Activated naive CD4-positive, alpha-beta T cell treated with anti-CD3 and anti-CD28 coated beads for 36 hours (primary cell): ENCODE measurements around the gene SORBS1. TPM values are rescaled to one million over a fixed set of nuclear protein-coding genes. Genes with fewer than 3 reads are reported as not detected.

Source experiments
- CTCF ChIA-PET: fragments of 350-600 bp; sonication (Branson Sonifier 250); formaldehyde crosslinking; loops from one replicate; lab custom pipeline; 2021; ENCODE audit warnings: antibody characterized with exemption; lab: Charles Lee
- DNase-seq: peaks from one replicate; pipeline ENCODE4 v3.0.0-alpha.2; 2020
- H3K27ac Mint-ChIP-seq: one replicate; pipeline ENCODE4 v1.8.0; 2021; ENCODE audit warnings: mild to moderate bottlenecking, mixed read lengths
- H3K27me3 Mint-ChIP-seq: one replicate; pipeline ENCODE4 v1.8.0; 2021; ENCODE audit warnings: low read depth, mixed read lengths
- H3K36me3 Mint-ChIP-seq: one replicate; pipeline ENCODE4 v1.8.0; 2021; ENCODE audit warnings: low read depth, mixed read lengths
- H3K4me1 Mint-ChIP-seq: one replicate; pipeline ENCODE4 v1.8.0; 2021; ENCODE audit warnings: low read depth, mixed read lengths
- H3K4me3 Mint-ChIP-seq: one replicate; pipeline ENCODE4 v1.8.0; 2021; ENCODE audit warnings: mild to moderate bottlenecking, moderate library complexity, mixed read lengths
- H3K9me3 Mint-ChIP-seq: one replicate; pipeline ENCODE4 v1.8.0; 2021; ENCODE audit warnings: mixed read lengths
- intact Hi-C: fragments of 100-400 bp; cut with micrococcal nuclease; formaldehyde crosslinking; loops from one replicate; pipeline ENCODE4 v1.15.1; 2023
- total RNA-seq, 2 experiments: library from RNA; stranded (reverse); gene quantifications; one replicate each; pipeline ENCODE4 v1.2.3, GENCODE V29; 2021

Gene SORBS1
- total RNA-seq, 2 experiments from 2014 or later, result 0.77 to 0.93 TPM

DNA sequence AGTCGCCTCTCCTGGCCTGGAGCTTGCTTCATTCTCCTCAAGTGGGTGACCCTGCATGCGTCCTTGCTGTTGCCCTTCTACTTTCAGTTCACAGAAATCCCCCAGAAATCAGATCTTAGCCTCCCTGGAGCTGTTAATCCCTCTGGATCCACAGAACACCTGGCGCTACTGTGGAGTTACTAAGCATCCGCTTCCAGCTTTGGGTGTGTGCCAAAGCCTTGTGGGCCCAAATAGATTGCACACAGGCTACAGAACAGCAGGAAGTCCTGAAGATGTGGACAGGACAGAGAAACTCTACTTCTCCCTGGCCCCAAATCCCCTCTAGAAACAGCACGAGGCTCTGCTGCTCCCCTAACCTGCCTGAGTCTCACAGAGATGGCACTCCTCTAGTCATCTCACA is 233.8 kb downstream of the SORBS1 start:
- CTCF ChIA-PET, result no interaction called here
- no peaks in the 10 kb centered on the region for H3K36me3 Mint-ChIP-seq

DNA sequence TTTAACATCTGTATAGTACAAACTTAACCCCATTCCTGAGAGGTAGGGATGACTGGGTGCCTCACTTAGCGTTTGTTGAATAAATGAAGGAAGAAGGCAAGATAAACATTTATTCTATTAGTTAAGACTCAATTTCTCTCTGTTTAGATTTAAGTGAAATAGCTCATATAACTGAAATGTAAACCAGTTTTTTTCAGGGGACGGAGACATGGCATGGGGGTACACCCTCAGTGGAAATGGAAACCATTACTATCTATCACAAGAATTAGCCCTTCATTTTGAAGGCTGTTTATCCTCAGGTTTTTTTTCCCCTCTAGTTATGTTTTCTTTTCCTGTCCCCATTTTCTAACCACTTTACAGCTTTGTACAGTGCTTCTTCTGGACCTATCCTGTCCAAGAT is 234.8 kb downstream of the SORBS1 start:
- CTCF ChIA-PET, result no interaction called here
- H3K36me3 Mint-ChIP-seq, result no peaks in the 10 kb centered on the region
- H3K4me3 Mint-ChIP-seq, result no peak overlapping the region

More for the DNA sequence above, 233.8 kb downstream of the SORBS1 start:
- DNase-seq, result no peak
- no peaks in the 10 kb centered on the region for H3K9me3 Mint-ChIP-seq
- H3K4me1 Mint-ChIP-seq, result no peaks in the 10 kb centered on the region
- intact Hi-C loops, result no loop called here
- no peak overlapping the region for H3K4me3 Mint-ChIP-seq
- H3K27me3 Mint-ChIP-seq, result no peaks in the 10 kb centered on the region
- H3K27ac Mint-ChIP-seq, result no peak overlapping the region

DNA sequence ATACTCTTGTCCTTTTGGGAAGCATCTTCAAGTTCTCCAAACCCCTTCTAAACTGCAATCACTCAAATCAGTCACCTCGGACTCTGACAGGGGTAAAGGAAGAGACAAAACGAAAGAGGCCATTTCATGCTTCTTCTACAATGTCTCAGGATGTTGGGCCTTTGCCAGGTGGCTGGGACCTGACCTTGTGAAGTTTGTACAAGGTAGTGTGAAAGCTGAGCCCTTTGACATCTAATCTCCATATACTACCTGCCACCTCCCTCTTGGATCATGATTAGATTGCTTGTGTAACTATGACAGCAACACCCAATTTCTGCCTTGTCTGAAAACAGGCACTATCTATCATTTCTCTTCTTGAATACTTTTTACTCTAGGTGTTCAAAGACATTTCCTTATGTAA is 235.3 kb downstream of the SORBS1 start:
- CTCF ChIA-PET, result no interaction called here
- intact Hi-C loops, result no loop called here
- no peaks in the 10 kb centered on the region for H3K27me3 Mint-ChIP-seq
- no peak overlapping the region for H3K27ac Mint-ChIP-seq
- no peaks in the 10 kb centered on the region for H3K9me3 Mint-ChIP-seq
- no peak overlapping the region for H3K4me3 Mint-ChIP-seq
- H3K36me3 Mint-ChIP-seq, result no peaks in the 10 kb centered on the region
- DNase-seq, result no peak
- no peaks in the 10 kb centered on the region for H3K4me1 Mint-ChIP-seq

More for the DNA sequence above, 234.8 kb downstream of the SORBS1 start:
- H3K4me1 Mint-ChIP-seq, result no peaks in the 10 kb centered on the region
- intact Hi-C loops, result no loop called here
- no peak overlapping the region for H3K27ac Mint-ChIP-seq
- DNase-seq, result no peak
- H3K9me3 Mint-ChIP-seq, result no peaks in the 10 kb centered on the region
- no peaks in the 10 kb centered on the region for H3K27me3 Mint-ChIP-seq

DNA sequence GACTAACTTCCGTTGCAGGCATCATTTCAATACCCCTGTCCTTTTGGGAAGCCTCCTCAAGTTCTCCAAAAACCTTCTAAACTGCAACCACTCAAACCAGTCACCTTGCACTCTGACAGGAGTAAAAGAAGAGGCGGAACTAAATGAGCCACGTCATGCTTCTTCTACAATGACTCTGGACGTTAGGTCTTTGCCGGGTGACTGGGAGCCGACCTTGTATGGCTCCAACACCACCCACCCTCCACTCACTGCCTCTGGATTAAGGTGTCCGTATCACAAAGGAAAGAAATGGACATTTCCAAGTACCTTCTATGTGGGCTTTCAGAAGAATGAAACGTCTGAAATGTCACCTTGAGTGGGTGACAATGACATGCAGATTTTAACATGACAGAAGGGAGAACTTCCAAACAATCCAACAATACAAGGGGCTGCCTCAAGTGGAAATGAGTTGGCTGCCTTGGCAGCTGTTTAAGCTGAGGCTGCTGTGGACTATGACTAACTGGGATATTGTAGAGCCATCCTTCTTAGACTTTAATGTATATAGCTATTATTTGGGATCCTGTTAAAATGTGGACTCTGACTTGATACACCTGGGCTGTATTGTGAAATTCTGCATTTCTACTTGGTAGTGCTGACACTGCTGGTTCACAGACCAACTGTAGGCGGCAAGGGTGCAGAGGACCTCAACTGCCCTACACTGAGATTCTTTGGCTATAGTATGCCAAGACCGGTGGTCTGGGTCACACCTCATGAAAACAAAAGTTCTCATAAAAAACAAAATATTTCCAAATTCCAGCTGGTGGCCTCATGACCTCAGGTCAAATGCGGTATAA is 236.5 kb downstream of the SORBS1 start:
- Mint-ChIP-seq H3K36me3 (no peaks in the 10 kb centered on the region), H3K4me3 (no peak overlapping the region), H3K9me3 (no peaks in the 10 kb centered on the region), H3K27me3 (peaks cover 2% of the 10 kb centered on the region), H3K27ac (no peak overlapping the region), H3K4me1 (no peaks in the 10 kb centered on the region)
- intact Hi-C loops, result no loop called here
- no peak for DNase-seq
- CTCF ChIA-PET, result no interaction called here

DNA sequence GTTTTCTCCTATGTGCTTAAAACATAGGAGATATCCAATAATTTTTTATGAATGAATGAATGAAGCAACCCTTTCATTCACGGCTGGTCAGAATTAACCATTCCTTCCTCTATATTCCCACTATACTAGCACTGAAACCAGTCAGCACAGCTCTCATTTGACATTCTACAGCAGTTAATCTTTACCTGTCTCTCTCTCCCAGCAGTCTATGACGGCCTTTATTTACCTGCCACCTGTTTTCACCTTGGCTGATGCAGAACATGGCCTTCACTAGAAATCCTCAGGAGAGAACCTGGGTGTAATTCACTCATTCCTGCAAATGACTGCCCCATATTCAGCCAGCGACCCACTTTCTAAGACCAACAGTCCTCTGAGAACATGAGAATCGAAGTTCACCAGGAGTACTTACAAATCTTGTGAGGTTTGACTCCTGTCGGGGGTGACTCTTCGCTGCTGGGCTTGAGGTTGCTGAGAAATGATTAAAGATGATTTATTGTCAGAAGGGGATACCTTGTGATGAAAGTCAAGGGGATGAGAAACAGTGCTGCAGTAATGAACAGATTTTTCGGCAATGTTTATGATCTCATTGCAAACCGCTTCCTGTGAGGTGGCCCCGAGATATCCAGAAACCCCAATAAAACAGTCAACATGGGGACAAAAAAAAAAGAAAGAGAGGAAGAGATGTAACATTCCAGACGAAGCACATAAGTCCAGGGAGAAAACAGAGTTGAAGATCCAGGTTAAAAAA is 239.4 kb downstream of the SORBS1 start:
- Mint-ChIP-seq H3K9me3 (no peaks in the 10 kb centered on the region), H3K4me1 (no peaks in the 10 kb centered on the region), H3K4me3 (no peak overlapping the region), H3K36me3 (no peaks in the 10 kb centered on the region), H3K27ac (no peak overlapping the region), H3K27me3 (peaks cover 2% of the 10 kb centered on the region)
- no peak for DNase-seq
- CTCF ChIA-PET, result no interaction called here
- intact Hi-C loops, result no loop called here

DNA sequence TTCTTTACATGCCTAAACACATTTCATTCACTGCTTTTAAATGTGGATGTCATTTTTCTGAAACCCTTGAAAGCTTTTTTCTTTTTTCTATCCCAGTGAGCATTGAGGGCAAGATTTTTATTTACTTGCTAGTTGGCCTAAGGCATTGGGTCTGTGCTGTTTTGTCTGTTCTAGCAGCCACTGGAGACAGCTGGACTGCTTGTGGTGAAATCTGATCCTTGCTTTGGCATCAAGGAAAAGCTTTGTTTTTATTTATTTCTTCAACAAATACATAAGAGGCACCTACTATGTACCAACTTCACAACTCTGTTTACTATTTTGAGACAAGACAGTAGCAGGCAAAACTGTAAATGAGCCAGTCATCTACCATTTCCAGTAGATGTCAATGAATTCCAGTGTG is 241.9 kb downstream of the SORBS1 start:
- Mint-ChIP-seq H3K36me3 (no peaks in the 10 kb centered on the region), H3K9me3 (no peaks in the 10 kb centered on the region), H3K4me1 (no peaks in the 10 kb centered on the region), H3K27ac (no peak overlapping the region), H3K27me3 (peaks cover 2% of the 10 kb centered on the region), H3K4me3 (no peak overlapping the region)
- intact Hi-C loops, result no loop called here
- CTCF ChIA-PET, result no interaction called here
- no peak for DNase-seq

DNA sequence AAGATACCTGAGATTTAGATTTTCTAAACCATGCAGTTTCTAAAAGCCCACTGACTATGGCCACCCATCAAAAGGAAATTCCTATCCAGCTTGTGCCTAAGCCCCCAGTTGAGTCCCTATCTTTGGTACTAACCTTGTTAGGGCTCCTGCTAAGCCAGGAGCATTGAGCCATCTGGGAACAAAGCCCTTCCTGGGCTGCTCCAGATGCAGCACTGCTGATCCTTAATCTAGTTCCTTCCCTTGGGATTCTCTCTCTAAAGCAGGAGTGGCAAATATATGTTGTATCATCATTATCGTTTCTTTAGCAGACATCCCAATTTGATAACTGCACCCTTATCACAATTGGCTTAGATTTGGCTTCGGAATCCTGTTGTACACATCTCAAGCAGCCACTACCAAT is 245.7 kb downstream of the SORBS1 start:
- DNase-seq, result no peak
- Mint-ChIP-seq H3K27ac (no peak overlapping the region), H3K4me3 (no peak overlapping the region), H3K36me3 (no peaks in the 10 kb centered on the region), H3K27me3 (no peaks in the 10 kb centered on the region), H3K4me1 (no peaks in the 10 kb centered on the region), H3K9me3 (no peaks in the 10 kb centered on the region)
- intact Hi-C loops, result no loop called here
- CTCF ChIA-PET, result no interaction called here

DNA sequence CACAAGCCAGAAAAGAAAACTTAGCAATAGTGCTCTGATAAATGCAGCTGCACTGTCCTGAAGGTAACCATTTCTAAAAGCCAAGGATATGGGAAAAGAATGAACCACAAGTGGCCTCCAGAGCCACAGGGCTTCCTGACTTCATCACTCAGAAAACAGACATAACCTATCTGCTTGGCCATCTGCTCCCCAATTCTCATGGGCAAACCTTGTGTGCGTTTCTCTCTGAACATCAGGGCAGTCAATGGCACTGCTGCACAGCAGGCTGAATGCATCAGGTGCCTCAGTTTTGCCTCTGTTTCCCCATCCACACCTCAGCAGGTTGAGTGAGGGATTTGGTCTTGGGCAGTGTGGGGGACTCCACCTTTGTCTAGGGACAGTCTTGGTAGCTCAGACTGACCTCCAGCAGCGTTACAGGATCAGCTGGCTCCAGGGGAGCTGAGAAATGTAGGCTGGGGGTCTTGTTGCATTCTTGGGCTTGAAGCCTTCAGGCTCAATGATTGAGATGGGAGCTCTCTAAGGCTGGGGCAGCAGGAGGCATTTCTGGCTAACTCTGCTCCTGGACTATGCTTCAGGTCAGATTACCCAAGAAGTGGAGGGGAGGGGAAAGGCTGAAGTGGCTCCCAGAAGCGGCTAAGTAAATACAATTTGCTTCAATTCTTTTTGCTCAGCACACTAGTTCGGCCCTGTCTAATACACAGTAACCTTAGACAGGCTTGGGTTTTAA is 246.8 kb downstream of the SORBS1 start:
- Mint-ChIP-seq H3K27ac (no peak overlapping the region), H3K36me3 (no peaks in the 10 kb centered on the region), H3K4me1 (peaks cover 2% of the 10 kb centered on the region), H3K27me3 (no peaks in the 10 kb centered on the region), H3K9me3 (no peaks in the 10 kb centered on the region), H3K4me3 (no peak overlapping the region)
- CTCF ChIA-PET, result no interaction called here
- intact Hi-C loops, result no loop called here
- DNase-seq, result no peak

DNA sequence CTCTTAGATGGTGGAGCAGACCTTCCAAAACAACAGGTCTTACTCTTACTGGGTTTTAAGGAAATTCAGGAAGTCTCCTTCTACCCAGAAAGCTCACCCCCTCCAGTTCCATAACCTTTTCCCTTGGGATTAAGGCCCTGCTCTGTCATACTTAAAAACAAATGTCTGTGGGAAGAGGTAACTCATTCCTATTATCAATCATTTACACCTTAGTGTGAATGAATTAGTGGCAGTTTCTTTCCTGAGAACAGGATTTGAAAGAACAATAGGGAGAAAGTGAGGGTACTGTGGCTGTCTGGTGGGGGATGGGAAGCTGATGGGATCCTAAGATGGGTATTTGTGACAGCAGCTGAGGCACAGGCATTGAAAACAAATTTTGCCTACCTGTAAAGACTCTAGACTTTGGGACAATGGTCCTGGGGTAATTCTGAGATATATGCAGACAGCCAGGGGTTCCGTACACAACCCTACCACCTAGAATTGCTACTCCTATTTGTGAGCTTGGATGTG is 248.1 kb downstream of the SORBS1 start:
- Mint-ChIP-seq H3K9me3 (no peaks in the 10 kb centered on the region), H3K27me3 (no peaks in the 10 kb centered on the region), H3K4me1 (peaks cover 2% of the 10 kb centered on the region), H3K4me3 (no peak overlapping the region), H3K27ac (no peak overlapping the region), H3K36me3 (no peaks in the 10 kb centered on the region)
- intact Hi-C loops, result no loop called here
- CTCF ChIA-PET, result no interaction called here
- DNase-seq, result no peak

DNA sequence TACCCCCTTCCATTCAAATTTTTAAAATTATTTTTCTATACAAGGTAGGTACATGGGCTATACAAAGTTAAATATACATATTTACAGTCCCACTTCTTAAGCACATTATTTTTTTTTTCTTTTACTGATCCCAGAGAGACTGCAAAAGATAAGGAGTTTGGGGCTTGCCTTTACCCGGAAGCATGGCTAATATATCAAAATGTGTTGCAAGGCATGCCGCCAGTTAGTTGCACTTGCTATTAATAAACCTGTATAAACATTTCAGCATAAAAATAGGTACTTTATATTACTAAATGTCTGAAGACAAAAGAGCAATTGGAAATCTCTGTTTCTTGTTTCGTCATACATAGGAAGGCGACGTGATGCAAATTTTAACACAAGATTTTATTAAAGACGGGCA is 248.9 kb downstream of the SORBS1 start:
- no peak for DNase-seq
- Mint-ChIP-seq H3K36me3 (no peaks in the 10 kb centered on the region), H3K4me3 (no peak overlapping the region), H3K9me3 (no peaks in the 10 kb centered on the region), H3K27me3 (no peaks in the 10 kb centered on the region), H3K27ac (no peak overlapping the region), H3K4me1 (peaks cover 2% of the 10 kb centered on the region)
- intact Hi-C loops, result no loop called here
- CTCF ChIA-PET, result no interaction called here

DNA sequence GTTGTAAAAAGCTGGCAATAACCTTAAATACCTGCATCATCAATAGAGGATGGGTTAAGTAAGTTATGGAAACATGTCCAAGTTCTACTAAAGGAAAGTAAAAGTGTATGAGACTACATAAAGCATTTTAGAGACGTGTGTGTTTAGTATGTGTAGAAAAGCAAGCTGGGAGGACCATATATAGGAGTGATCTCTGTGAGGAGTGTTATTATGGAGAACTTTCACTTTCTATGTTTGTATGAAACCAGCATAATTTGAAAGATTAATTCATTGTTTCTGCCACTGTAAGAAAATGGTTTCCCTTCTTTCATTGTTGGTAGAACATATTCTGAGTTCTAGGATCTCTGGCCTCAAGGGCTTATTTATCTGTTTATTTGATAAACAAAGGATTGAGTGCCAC is 251.2 kb downstream of the SORBS1 start:
- no peak overlapping the region for H3K27ac Mint-ChIP-seq
- H3K36me3 Mint-ChIP-seq, result no peaks in the 10 kb centered on the region
- H3K4me1 Mint-ChIP-seq, result peaks cover 2% of the 10 kb centered on the region
- DNase-seq, result no peak
- H3K9me3 Mint-ChIP-seq, result no peaks in the 10 kb centered on the region
- H3K4me3 Mint-ChIP-seq, result no peak overlapping the region
- CTCF ChIA-PET, result no interaction called here
- H3K27me3 Mint-ChIP-seq, result no peaks in the 10 kb centered on the region
- intact Hi-C loops, result no loop called here
